GM21367 (cell line): ENCODE results near the gene MACC1.

Experiments used
- ATAC-seq: cut with Tn5 transposase; IDR thresholded peaks from one replicate; pipeline ENCODE4 v1.9.1; 2021; ENCODE audit not compliant: unreplicated experiment

Gene MACC1

DNA sequence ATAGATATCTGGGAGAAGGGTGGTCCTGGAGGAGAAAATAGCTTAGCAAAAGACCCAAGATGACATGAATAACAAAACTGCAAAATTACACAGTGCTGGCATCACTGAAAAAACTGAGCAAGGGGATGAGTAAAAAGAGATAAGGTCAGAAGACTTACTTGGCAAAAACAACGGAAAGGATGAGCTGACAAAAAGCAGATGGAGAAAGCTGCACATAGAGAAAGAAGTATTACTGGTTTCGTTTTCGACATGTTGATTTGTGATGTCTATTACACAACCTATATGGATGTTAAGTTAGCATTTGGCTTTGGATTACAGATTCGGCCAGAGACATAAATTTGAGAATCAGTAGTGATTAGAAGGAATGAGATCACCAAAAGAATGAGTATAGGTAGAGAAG, 132.1 kb downstream of the MACC1 start:
- ATAC-seq = no peak
